Kidney (tissue), 14 donors: ENCODE data around the gene UBN1. TPM values are rescaled to one million over a fixed set of nuclear protein-coding genes. Genes with fewer than 3 reads are reported as not detected.

Source experiments
- DNase-seq, 5 donors: peaks; one replicate each; pipeline ENCODE4 v3.0.0-alpha.2; 2013 to 2020
- FAIRE-seq: peaks from 2 replicates; lab custom pipeline; 2012; peaks lifted over from hg19 to GRCh38; lab: Jason Lieb, UNC
- H3K27ac ChIP-seq, 2 donors: one replicate each; pipeline ENCODE4 v1.7.0; 2013; ENCODE audit warnings: low read depth in 2 of 2, low read length in 2 of 2, inconsistent platforms in 1 of 2
- H3K27me3 ChIP-seq: one replicate; pipeline ENCODE4 v1.7.1; 2013; ENCODE audit warnings: low read length, inconsistent platforms; ENCODE audit not compliant: control insufficient read depth, insufficient read depth
- H3K36me3 ChIP-seq, 3 donors: one replicate each; pipeline versions ENCODE4 v1.7.0 to v1.7.1; 2013; ENCODE audit warnings: low read length in 3 of 3, control low read depth in 1 of 3, inconsistent platforms in 1 of 3; ENCODE audit not compliant: insufficient read depth in 3 of 3, control insufficient read depth in 2 of 3
- H3K4me1 ChIP-seq, 3 donors: one replicate each; pipeline versions ENCODE4 v1.7.0 to v1.7.1; 2013; ENCODE audit warnings: low read length in 3 of 3, inconsistent platforms in 1 of 3, low read depth in 1 of 3; ENCODE audit not compliant: control insufficient read depth in 2 of 3, insufficient read depth in 2 of 3
- H3K4me3 ChIP-seq, 3 donors: one replicate each; pipeline versions ENCODE4 v1.7.0 to v1.8.1; 2013; ENCODE audit warnings: low read length in 3 of 3, control low read depth in 1 of 3, inconsistent platforms in 1 of 3
- H3K9ac ChIP-seq, 3 donors: one replicate each; pipeline versions ENCODE4 v1.7.0 to v1.7.1; 2013; ENCODE audit warnings: low read length in 3 of 3, control low read depth in 1 of 3, inconsistent platforms in 1 of 3
- H3K9me3 ChIP-seq, 3 donors: one replicate each; pipeline versions ENCODE4 v1.7.0 to v1.7.1; 2013; ENCODE audit warnings: low read length in 3 of 3, control low read depth in 1 of 3, inconsistent platforms in 1 of 3; ENCODE audit not compliant: control insufficient read depth in 2 of 3, insufficient read depth in 1 of 3
- CTCF ChIP-seq: IDR thresholded peaks from 3 replicates; pipeline ENCODE4 v1.5.1; 2012; ENCODE audit warnings: mild to moderate bottlenecking, moderate library complexity, borderline replicate concordance; ENCODE audit not compliant: insufficient read depth; ENCODE audit errors: extremely low read depth
- intact Hi-C: fragments of 100-400 bp; cut with DNase I; formaldehyde crosslinking; loops from one replicate; pipeline ENCODE4 v1.11.1; 2022
- polyA plus RNA-seq: library from polyadenylated mRNA; stranded (reverse); fragments of 350-450 nt; fragmentation: Illumina TruSeq; extraction: RNeasy Lipid Tissue Mini Kit (QIAGEN cat#74804); gene quantifications from one replicate; pipeline ENCODE4 v1.2.3, GENCODE V29; 2014; ENCODE audit warnings: low read depth, low replicate concordance; ENCODE audit not compliant: insufficient read depth
- total RNA-seq: library from RNA; stranded (reverse); fragmentation: NEBNext Ultra II Directional; extraction: Animal tissue kit (Norgen Biotek cat#: 25700); gene quantifications from one replicate; pipeline ENCODE4 v1.2.1, GENCODE V29; 2021
- donor health status: control.
- donor health status: control.
- donor health status: control.
- donor health status: control.
- donor health status: control.
- donor health status: DM: yes; HTN: yes; CAD: no.
- donor health status: Normal renal cell carcinoma (clear cell type).

Gene UBN1
- total and polyA plus RNA-seq, 2 donors from 2014 or later, result 6.1 to 28.6 TPM

- intact Hi-C loops, result no loop called here
- Histone ChIP-seq H3K27me3 (no peaks in the 10 kb centered on the region), H3K4me1 (no peaks in the 10 kb centered on the region), H3K9ac (no peak overlapping the region), H3K27ac (no peak overlapping the region), H3K36me3 (peaks cover 9 to 53% (median 36%) of the 10 kb centered on the region in 3 donors), H3K4me3 (no peak overlapping the region), H3K9me3 (no peaks in the 10 kb centered on the region)
- no peak for DNase-seq
- TF ChIP-seq CTCF, result no peak
- no peak for FAIRE-seq
Observed at GRCh38 chr16:4832698-4833343, 14.5 kb upstream of the UBN1 start.

GRCh38 chr16:4833584-4833983 is 13.7 kb upstream of the UBN1 start:
- no peaks in the 10 kb centered on the region for H3K4me1 ChIP-seq
- no peak overlapping the region for H3K4me3 ChIP-seq
- FAIRE-seq (no peak), DNase-seq (no peak)
- intact Hi-C loops, result no loop called here
- TF ChIP-seq CTCF, result no peak
- H3K27ac ChIP-seq, result no peak overlapping the region
- H3K9me3 ChIP-seq, result no peaks in the 10 kb centered on the region
- H3K36me3 ChIP-seq, result peaks cover 9 to 50% (median 32%) of the 10 kb centered on the region in 3 donors
- no peak overlapping the region for H3K9ac ChIP-seq
- no peaks in the 10 kb centered on the region for H3K27me3 ChIP-seq

GRCh38 chr16:4836727-4837126 is 10.6 kb upstream of the UBN1 start:
- Histone ChIP-seq H3K4me3 (no peak overlapping the region), H3K9me3 (no peaks in the 10 kb centered on the region), H3K4me1 (no peaks in the 10 kb centered on the region), H3K9ac (no peak overlapping the region), H3K27me3 (no peaks in the 10 kb centered on the region), H3K36me3 (peaks cover 16 to 44% (median 33%) of the 10 kb centered on the region in 3 donors), H3K27ac (no peak overlapping the region)
- no peak for FAIRE-seq
- DNase-seq, result no peak
- intact Hi-C loops, result no loop called here
- no peak for TF ChIP-seq CTCF
